Fibroblast of pulmonary artery (primary cell): ENCODE measurements around the gene NECTIN3.

Source experiments
- DNase-seq: peaks from one replicate; pipeline ENCODE4 v3.0.0-alpha.2; 2010; ENCODE audit warnings: low read depth
- H3K4me3 ChIP-seq: replicated peaks from 2 replicates; pipeline ENCODE4 v1.5.1; 2011; ENCODE audit warnings: low read depth, mild to moderate bottlenecking, control low read depth, low read length, moderate library complexity
- CTCF ChIP-seq: IDR thresholded peaks from 2 replicates; pipeline ENCODE4 v1.5.1; 2011; ENCODE audit warnings: mild to moderate bottlenecking, control low read depth, low read length, inconsistent platforms; ENCODE audit errors: missing control alignments

Gene NECTIN3

GRCh38 chr3:111210866-111211564, 139.4 kb downstream of the NECTIN3 start:
- DNase-seq: no peak
- no peak for TF ChIP-seq CTCF
- no peak overlapping the region for H3K4me3 ChIP-seq

GRCh38 chr3:111212511-111212910, 140.9 kb downstream of the NECTIN3 start:
- H3K4me3 ChIP-seq: no peak overlapping the region
- no peak for DNase-seq
- TF ChIP-seq CTCF: no peak

- no peak overlapping the region for H3K4me3 ChIP-seq
- no peak for TF ChIP-seq CTCF
Observed at GRCh38 chr3:111215481-111215880, 143.9 kb downstream of the NECTIN3 start.

GRCh38 chr3:111218615-111219014, 147.0 kb downstream of the NECTIN3 start:
- no peak overlapping the region for H3K4me3 ChIP-seq
- TF ChIP-seq CTCF: no peak
- DNase-seq: no peak

More at GRCh38 chr3:111215481-111215880, 143.9 kb downstream of the NECTIN3 start:
- DNase-seq: peak; percentile 30

- no peak overlapping the region for H3K4me3 ChIP-seq
- TF ChIP-seq CTCF: no peak
- peak; percentile 35 for DNase-seq
Observed at GRCh38 chr3:111227216-111227615, 155.6 kb downstream of the NECTIN3 start.

- no peak overlapping the region for H3K4me3 ChIP-seq
- DNase-seq: no peak
- no peak for TF ChIP-seq CTCF
Observed at GRCh38 chr3:111229301-111229700, 157.7 kb downstream of the NECTIN3 start.
